HG02678 (cell line): ENCODE data around the gene TMEM139.

ENCODE experiments used
- ATAC-seq: cut with Tn5 transposase; IDR thresholded peaks from one replicate; pipeline ENCODE4 v1.9.1; 2021; ENCODE audit warnings: mild to moderate bottlenecking, moderate library complexity; ENCODE audit not compliant: unreplicated experiment

Gene TMEM139

GRCh38 chr7:143284591-143285469 is at the start of gene TMEM139:
TSS of gene TMEM139 (plus strand) at chr7:143284958. CDS start at chr7:143285958, 1,000 bp downstream.
- ATAC-seq: no peak

- no peak for ATAC-seq
Observed at GRCh38 chr7:143235561-143235960, 49.2 kb upstream of the TMEM139 start.

- no peak for ATAC-seq
Observed at GRCh38 chr7:143236408-143236990, 48.3 kb upstream of the TMEM139 start.

GRCh38 chr7:143237366-143237765 is 47.4 kb upstream of the TMEM139 start:
- ATAC-seq: no peak

- no peak for ATAC-seq
Observed at GRCh38 chr7:143238289-143238980, 46.3 kb upstream of the TMEM139 start.

- ATAC-seq: no peak
Observed at GRCh38 chr7:143239813-143240212, 44.9 kb upstream of the TMEM139 start.

GRCh38 chr7:143240291-143241168 is 44.2 kb upstream of the TMEM139 start:
- ATAC-seq: peak; percentile 98

GRCh38 chr7:143242306-143242705 is 42.5 kb upstream of the TMEM139 start:
- no peak for ATAC-seq

- ATAC-seq: no peak
Observed at GRCh38 chr7:143243111-143243510, 41.6 kb upstream of the TMEM139 start.

GRCh38 chr7:143243614-143244013 is 41.1 kb upstream of the TMEM139 start:
- ATAC-seq: no peak

- no peak for ATAC-seq
Observed at GRCh38 chr7:143244321-143244720, 40.4 kb upstream of the TMEM139 start.

GRCh38 chr7:143245123-143245522 is 39.6 kb upstream of the TMEM139 start:
- ATAC-seq: no peak

GRCh38 chr7:143247372-143247771 is 37.4 kb upstream of the TMEM139 start:
- ATAC-seq: no peak

- ATAC-seq: no peak
Observed at GRCh38 chr7:143248761-143249354, 35.9 kb upstream of the TMEM139 start.

GRCh38 chr7:143250199-143250598 is 34.6 kb upstream of the TMEM139 start:
- no peak for ATAC-seq

GRCh38 chr7:143250822-143251221 is 33.9 kb upstream of the TMEM139 start:
- ATAC-seq: no peak

GRCh38 chr7:143252006-143252405 is 32.8 kb upstream of the TMEM139 start:
- ATAC-seq: no peak

GRCh38 chr7:143255564-143255963 is 29.2 kb upstream of the TMEM139 start:
- no peak for ATAC-seq

GRCh38 chr7:143256325-143256724 is 28.4 kb upstream of the TMEM139 start:
- ATAC-seq: no peak

GRCh38 chr7:143256932-143257331 is 27.8 kb upstream of the TMEM139 start:
- ATAC-seq: peak; percentile 80
